Endothelial cell of umbilical vein (primary cell): ENCODE results near the gene SSPN. TPM values are rescaled to one million over a fixed set of nuclear protein-coding genes. Genes with fewer than 3 reads are reported as not detected.

Source experiments
- BruUV-seq: library from RNA; stranded (reverse); fragments of 400-500 nt; replicated peaks from 2 replicates; lab custom pipeline; 2021; lab: Mats Ljungman, UMichigan
- CTCF ChIA-PET: fragments of 300-600, 350-600 bp; sonication (Branson Sonifier 250); formaldehyde crosslinking; loops from one replicate; lab custom pipeline; 2021; ENCODE audit warnings: antibody characterized with exemption, inconsistent platforms; lab: Charles Lee
- POLR2A ChIA-PET: fragments of 300-600, 350-600 bp; sonication (Branson Sonifier 250); formaldehyde crosslinking; loops from one replicate; lab custom pipeline; 2021; ENCODE audit warnings: antibody characterized with exemption, inconsistent platforms; lab: Charles Lee
- DNase-seq: peaks from one replicate; pipeline ENCODE4 v3.0.0-alpha.2; 2011; ENCODE audit warnings: low read depth, low spot score
- FAIRE-seq: peaks from 2 replicates; lab custom pipeline; 2011; peaks lifted over from hg19 to GRCh38; lab: Jason Lieb, UNC
- H2AFZ ChIP-seq: 2 replicates; pipeline ENCODE4 v1.6.0; 2012; ENCODE audit warnings: low read depth, low read length, control low read depth, inconsistent platforms
- H3K27ac ChIP-seq: 2 replicates; pipeline ENCODE4 v1.5.1; 2011; ENCODE audit warnings: low read depth, mild to moderate bottlenecking, control low read depth, low read length, moderate library complexity; ENCODE audit not compliant: insufficient read depth
- H3K27me3 ChIP-seq, 2 experiments: 2 replicates each; pipeline versions ENCODE4 v1.6.0 to v1.6.1; 2011; ENCODE audit warnings: low read length in 2 of 2, mixed read lengths in 1 of 2; ENCODE audit not compliant: control insufficient read depth in 2 of 2, insufficient read depth in 2 of 2
- H3K36me3 ChIP-seq, 2 experiments: 2 replicates in 1 of 2; 3 replicates in 1 of 2; pipeline ENCODE4 v1.5.1; 2011; ENCODE audit warnings: low read length in 2 of 2, mild to moderate bottlenecking in 1 of 2, moderate library complexity in 1 of 2; ENCODE audit not compliant: control insufficient read depth in 2 of 2, insufficient read depth in 2 of 2; ENCODE audit errors: extremely low read depth in 1 of 2
- H3K4me1 ChIP-seq: 3 replicates; pipeline ENCODE4 v1.5.1; 2011; ENCODE audit warnings: mild to moderate bottlenecking, low read length; ENCODE audit not compliant: control insufficient read depth, insufficient read depth; ENCODE audit errors: extremely low read depth
- H3K4me2 ChIP-seq: 2 replicates; pipeline ENCODE4 v1.6.1; 2011; ENCODE audit warnings: low read length, control low read depth, mixed read lengths; ENCODE audit not compliant: insufficient read depth
- H3K4me3 ChIP-seq, 3 experiments: fragments of 200-600 bp in 1 of 3; sonication (generic), shearing (Covaris generic) in 1 of 3; replicated peaks in 1 of 3; 2 replicates each; pipeline ENCODE4 v1.5.1; 2011 to 2016; ENCODE audit warnings: control low read depth in 3 of 3, low read length in 3 of 3, mild to moderate bottlenecking in 2 of 3, inconsistent platforms in 1 of 3, low read depth in 1 of 3, moderate library complexity in 1 of 3; ENCODE audit not compliant: insufficient read depth in 1 of 3
- H3K79me2 ChIP-seq: 2 replicates; pipeline ENCODE4 v1.6.0; 2012; ENCODE audit warnings: low read length, inconsistent platforms; ENCODE audit not compliant: control insufficient read depth, insufficient read depth
- H3K9ac ChIP-seq: replicated peaks from 2 replicates; pipeline ENCODE3; 2011; ENCODE audit warnings: low read length, control low read depth; ENCODE audit not compliant: insufficient read depth; ENCODE audit errors: extremely low read depth
- H3K9me1 ChIP-seq: replicated peaks from 3 replicates; pipeline ENCODE4 v1.6.0; 2011; ENCODE audit warnings: mild to moderate bottlenecking, low read length; ENCODE audit not compliant: control insufficient read depth, insufficient read depth; ENCODE audit errors: extremely low read depth
- H3K9me3 ChIP-seq: replicated peaks from 2 replicates; pipeline ENCODE4 v1.5.1; 2012; ENCODE audit warnings: low read length, inconsistent platforms; ENCODE audit not compliant: control insufficient read depth, insufficient read depth
- H4K20me1 ChIP-seq: replicated peaks from 2 replicates; pipeline ENCODE3; 2011; ENCODE audit warnings: mild to moderate bottlenecking, low read length; ENCODE audit not compliant: control insufficient read depth, insufficient read depth; ENCODE audit errors: extremely low read depth
- CTCF ChIP-seq, 2 donors: IDR thresholded peaks; 1 replicate in 1 of 2; 2 replicates in 1 of 2; pipeline ENCODE4 v1.5.1; 2011; ENCODE audit warnings: low read length in 2 of 2, mild to moderate bottlenecking in 2 of 2, moderate library complexity in 2 of 2, control low read depth in 1 of 2, inconsistent platforms in 1 of 2, low read depth in 1 of 2; ENCODE audit not compliant: insufficient read depth in 1 of 2; ENCODE audit errors: extremely low read depth in 1 of 2
- EZH2 ChIP-seq: IDR thresholded peaks from 2 replicates; pipeline ENCODE4 v1.6.1; 2012; ENCODE audit warnings: borderline replicate concordance, low read depth, mild to moderate bottlenecking, moderate library complexity, low read length, inconsistent platforms; ENCODE audit not compliant: severe bottlenecking
- FOS ChIP-seq: IDR thresholded peaks from 2 replicates; pipeline ENCODE4 v1.6.1; 2011; ENCODE audit warnings: mild to moderate bottlenecking, low read length, moderate library complexity, borderline replicate concordance; ENCODE audit not compliant: insufficient read depth
- GATA2 ChIP-seq: IDR thresholded peaks from 2 replicates; pipeline ENCODE4 v1.7.0; 2011; ENCODE audit warnings: low read depth, mild to moderate bottlenecking, moderate library complexity, mixed read lengths, low read length; ENCODE audit not compliant: insufficient read length, insufficient read depth
- JUN ChIP-seq: IDR thresholded peaks from 2 replicates; pipeline ENCODE4 v1.6.1; 2011; ENCODE audit warnings: borderline replicate concordance, low read depth; ENCODE audit not compliant: insufficient read length, insufficient read depth
- MAX ChIP-seq: IDR thresholded peaks from 2 replicates; pipeline ENCODE4 v1.6.1; 2011; ENCODE audit not compliant: insufficient read depth, insufficient read length
- MYC ChIP-seq: IDR thresholded peaks from one replicate; pipeline ENCODE4 v1.6.1; 2011; ENCODE audit warnings: mild to moderate bottlenecking, low read depth, low read length
- POLR2A ChIP-seq: IDR thresholded peaks from 2 replicates; pipeline ENCODE4 v1.6.1; 2012; ENCODE audit warnings: low read depth, mild to moderate bottlenecking, control low read depth, low read length
- POLR2AphosphoS5 ChIP-seq: IDR thresholded peaks from 2 replicates; pipeline ENCODE4 v1.6.1; 2012; ENCODE audit warnings: low read depth, mild to moderate bottlenecking, control low read depth, low read length, moderate library complexity; ENCODE audit not compliant: insufficient read depth
- dilution Hi-C: fragments of 300-500 bp; cut with MboI; formaldehyde crosslinking; loops from one replicate; pipeline ENCODE4 v1.15.0; 2019; ENCODE audit warnings: low sequenced_read_pairs; ENCODE audit not compliant: extremely low pct_ligation_motif_present
- intact Hi-C: fragments of 100-400 bp; cut with micrococcal nuclease; formaldehyde crosslinking; loops from one replicate; pipeline ENCODE4 v1.10.0; 2022
- polyA plus RNA-seq, 4 experiments: library from polyadenylated mRNA; depleted of rRNA in 3 of 4; stranded (reverse) in 3 of 4; unstranded in 1 of 4; fragments of >200 nt; gene quantifications; 2 replicates each; pipeline versions ENCODE4 v1.2.1 to v1.2.3, GENCODE V29; 2011 to 2012; ENCODE audit warnings: missing spikeins in 1 of 4
- total RNA-seq: library from RNA; stranded (reverse); gene quantifications from 2 replicates; pipeline ENCODE4 v1.2.3, GENCODE V29; 2021

SSPN gene
- total and polyA plus RNA-seq, 2 donors (not counting 3 experiments of a cell fraction or from before 2014, with no cell fraction given) = 1.3 to 2.1 TPM

- TF ChIP-seq MAX = no peak
- TF ChIP-seq POLR2A = no peak
- no peak for TF ChIP-seq JUN
- TF ChIP-seq CTCF (IDR thresholded peaks at IDR 0.05; ENCODE audit: extremely low read depth in 1 of 2, insufficient read depth in 1 of 2, low read depth in 1 of 2, low read length in 2 of 2) = no peak
- TF ChIP-seq GATA2 = no peak
- TF ChIP-seq POLR2AphosphoS5 = no peak
- no peak for TF ChIP-seq EZH2
- no peak for TF ChIP-seq FOS
- no peak for TF ChIP-seq MYC
- no peaks in the 10 kb centered on the region for H3K9me3 ChIP-seq
- no peak overlapping the region for H3K4me3 ChIP-seq
- DNase-seq (no peak), FAIRE-seq (no peak)
- no peak overlapping the region for H2AFZ ChIP-seq
- peaks cover 8 to 9% of the 10 kb centered on the region in 2 experiments for H3K27me3 ChIP-seq
- no peaks in the 10 kb centered on the region for H4K20me1 ChIP-seq
- BruUV-seq = no TSS peak
- H3K79me2 ChIP-seq = no peaks in the 10 kb centered on the region
- no peak overlapping the region for H3K4me2 ChIP-seq
- intact Hi-C loops (no loop called here), dilution Hi-C loops (no loop called here)
- H3K9ac ChIP-seq = no peak overlapping the region
- ChIA-PET CTCF (interaction anchor here (1.2 to 4.8 kb wide), 2 partner anchors 8 to 22 kb away, joined by 3 to 15 read pairs; no protein-coding TSS in a partner anchor), POLR2A (interaction anchor here (0.6 kb wide), 1 partner anchor 253 kb away, joined by 6 read pairs; no protein-coding TSS in a partner anchor)
- H3K36me3 ChIP-seq = no peaks in the 10 kb centered on the region
- H3K9me1 ChIP-seq = no peaks in the 10 kb centered on the region
- no peak overlapping the region for H3K27ac ChIP-seq
- no peaks in the 10 kb centered on the region for H3K4me1 ChIP-seq
Measured at GRCh38 chr12:26244503-26244902, 49.1 kb downstream of the SSPN start.
